HG02943 (cell line): Measurements from ENCODE around the gene SLC7A6.

Source experiments
- ATAC-seq: cut with Tn5 transposase; IDR thresholded peaks from one replicate; pipeline ENCODE4 v1.9.1; 2021; ENCODE audit warnings: mild to moderate bottlenecking, low read depth, moderate library complexity; ENCODE audit not compliant: unreplicated experiment

SLC7A6 gene

DNA sequence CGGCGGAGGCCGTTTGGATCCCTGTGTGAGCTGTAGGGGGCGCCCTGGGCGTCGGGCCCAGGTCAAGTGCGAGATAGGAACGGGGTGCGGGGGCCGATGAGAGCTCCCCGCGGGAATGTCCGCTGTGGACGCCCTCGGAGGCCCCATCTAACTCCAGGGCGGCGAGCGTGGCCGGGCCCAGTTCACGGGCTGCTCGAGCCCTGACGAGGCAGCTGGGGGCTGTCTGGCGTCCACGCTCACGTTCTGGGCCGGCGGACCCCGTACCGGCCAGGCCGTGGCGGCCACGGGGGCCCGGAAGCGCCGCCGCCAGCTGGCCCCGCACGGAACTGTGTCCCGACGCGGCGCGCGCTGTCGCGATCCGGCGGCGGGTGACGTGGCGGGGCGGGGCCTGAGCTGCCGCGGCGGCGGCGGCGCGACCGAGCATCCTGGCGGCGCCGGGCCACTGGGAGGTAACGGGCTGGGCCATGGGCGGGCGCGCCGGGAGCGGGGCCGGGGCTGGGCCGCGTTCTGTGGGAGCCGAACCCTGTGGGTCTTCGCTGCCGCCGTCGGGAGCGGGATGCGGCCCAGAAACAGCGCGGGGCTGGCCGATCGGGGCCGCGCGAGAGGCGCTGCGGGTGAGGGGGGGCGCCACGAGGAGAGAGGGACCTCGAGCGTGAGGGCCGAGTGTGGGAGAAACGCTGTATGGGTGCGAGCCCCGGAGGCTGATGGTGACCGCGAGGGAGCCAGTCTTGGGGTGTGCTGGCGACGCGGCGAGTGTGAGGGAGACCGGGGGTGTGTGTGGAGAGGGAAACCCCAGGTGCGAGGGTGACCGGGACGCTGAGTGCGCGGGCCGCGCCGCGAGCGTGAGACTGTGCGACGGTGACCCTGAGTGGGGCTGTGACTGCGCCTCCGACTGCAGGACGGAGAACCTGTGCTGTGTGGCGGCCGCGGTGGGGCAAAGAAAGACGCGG lies at the start of gene SLC7A6:
TSS of gene SLC7A6 (plus strand) at position 399 of the 950 bp plus-strand sequence. CDS start 10,201 bp downstream, outside the sequence.
- peak; percentile 62 for ATAC-seq

DNA sequence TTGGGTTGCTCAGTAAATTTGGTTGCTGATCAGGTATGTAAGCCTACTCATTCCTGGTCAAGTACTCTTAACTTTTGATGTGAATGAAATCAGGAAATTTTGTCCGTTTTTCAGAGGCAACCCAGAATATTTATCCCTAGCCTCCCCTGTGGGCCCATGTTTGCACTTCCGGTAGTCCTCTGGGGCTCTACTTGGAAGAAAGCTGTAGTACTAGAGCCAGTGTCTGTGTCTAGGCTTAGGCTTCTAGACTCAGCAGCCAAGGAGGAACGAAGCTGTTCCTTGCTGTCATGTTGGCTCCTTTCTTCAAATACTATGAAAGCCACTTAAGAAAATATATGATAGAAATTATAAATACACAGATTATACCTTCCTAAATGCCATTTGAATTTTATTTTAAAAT lies 49.6 kb upstream of the SLC7A6 start:
- ATAC-seq: no peak

DNA sequence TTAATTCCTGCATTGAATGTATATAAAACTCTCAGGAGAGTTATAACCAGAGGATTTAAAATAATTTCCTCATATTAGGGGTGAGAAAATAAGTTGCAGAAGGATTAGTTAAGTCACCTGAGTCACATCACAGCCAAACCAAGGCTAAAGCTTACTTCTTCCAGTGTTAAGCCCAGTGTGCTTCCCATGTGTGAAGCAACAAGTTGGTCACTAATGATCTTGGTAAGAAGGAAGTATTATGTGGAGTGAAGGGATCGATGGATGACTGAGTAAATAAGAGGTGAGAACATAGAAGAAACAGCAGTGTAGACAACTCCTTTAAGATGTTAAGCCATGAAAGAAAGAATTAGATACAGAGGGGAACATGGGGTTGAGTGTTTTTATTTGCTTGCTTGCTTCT lies 49.0 kb upstream of the SLC7A6 start:
- no peak for ATAC-seq

DNA sequence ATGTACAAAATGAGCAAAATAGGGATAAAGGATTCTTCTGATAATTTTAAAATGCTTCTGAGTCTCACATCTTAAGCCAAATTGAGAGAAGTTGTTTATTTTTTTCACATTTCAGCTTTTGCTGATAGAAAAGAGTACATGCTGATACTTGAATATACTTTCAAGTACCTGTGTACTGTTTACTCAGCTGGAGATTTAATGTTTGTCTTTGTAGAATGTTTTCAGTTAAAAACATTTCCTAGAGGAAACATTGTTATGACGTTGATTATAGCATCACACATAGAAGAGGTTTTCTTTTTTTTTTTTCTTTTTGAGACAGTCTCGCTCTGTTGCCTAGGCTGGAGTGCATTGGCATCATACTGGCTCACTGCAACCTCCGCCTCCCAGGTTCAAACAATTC lies 48.1 kb upstream of the SLC7A6 start:
- ATAC-seq: no peak

DNA sequence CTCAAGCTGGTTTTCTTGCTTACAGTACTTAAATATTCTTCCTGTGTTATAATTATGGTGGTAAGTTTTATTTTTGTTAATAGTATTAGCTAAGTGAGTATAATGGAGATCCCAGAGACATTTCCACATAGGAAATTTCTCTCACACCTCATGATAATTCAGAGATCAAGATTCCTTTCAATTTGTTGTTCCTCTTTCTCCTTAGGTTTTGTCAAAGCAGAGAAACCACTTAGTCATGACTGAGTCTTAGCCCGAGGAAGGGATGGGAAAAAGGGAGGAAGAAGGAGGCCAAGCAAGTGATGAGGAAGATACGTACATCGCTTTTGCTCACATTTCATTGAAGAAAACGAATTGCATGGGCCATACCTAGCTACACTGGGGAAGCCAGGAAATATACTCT lies 46.8 kb upstream of the SLC7A6 start:
- no peak for ATAC-seq

DNA sequence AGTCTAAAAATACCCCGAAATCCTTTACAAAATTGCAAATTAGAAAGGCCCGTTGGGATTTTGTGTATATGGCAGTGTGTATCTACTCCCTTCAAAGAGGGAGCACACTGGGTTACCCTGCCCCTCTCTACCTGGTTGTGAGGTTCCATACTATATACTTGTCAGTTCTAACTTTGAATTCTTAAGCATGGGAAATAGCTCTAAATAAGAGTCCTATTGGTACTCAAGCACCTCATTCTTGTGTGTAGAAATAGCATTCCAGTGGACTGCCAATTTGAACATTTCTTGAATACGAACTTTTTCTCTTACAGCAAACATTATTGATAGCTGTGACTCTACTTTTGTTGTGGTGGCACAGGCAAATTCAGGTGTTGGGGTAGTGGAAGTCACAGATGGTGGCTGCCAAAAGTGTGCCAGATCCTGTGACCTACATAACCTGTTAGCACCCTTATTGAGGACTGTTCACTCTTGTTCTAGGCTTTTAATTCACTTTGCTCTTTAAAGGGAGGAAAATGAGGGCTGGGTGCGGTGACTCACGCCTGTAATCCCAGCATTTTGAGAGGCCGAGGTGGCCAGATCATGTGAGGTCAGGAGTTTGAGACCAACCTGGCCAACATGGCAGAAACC lies 44.5 kb upstream of the SLC7A6 start:
- ATAC-seq: no peak

DNA sequence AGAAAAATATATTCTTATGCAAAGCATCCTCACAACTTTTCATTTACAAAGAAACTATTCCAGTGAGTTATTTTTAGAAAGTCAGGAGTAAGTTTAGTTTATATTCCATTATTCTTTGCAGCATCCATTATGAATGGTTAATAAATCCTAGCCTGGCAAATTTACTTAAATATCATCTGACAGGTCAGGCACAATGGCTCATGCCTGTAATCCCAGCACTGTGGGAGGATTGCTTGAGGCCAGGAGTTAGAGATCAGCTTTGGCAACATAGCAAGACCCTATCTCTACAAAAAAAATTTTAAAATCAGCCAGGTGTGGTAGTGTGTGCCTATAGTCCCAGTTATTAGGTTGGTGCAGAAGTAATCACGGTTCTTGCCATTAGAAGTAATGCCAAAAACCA lies 41.3 kb upstream of the SLC7A6 start:
- no peak for ATAC-seq

DNA sequence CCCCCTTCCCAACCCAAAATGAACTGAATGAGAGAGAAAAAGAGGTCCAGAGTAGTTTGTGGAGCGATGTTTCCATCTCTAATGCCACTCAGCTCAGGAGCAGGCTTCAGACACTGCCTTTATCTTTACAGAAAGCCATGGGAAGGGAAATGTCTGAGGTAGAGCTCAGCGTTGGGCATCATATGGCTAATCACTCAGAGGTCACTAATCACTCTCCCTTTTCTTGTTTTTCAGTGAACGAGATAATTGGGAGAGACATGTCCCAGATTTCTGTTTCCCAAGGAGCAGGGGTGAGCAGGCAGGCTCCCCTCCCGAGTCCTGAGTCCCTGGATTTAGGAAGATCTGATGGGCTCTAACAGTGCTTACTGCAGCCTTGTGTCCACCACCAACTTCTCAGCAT lies 38.2 kb upstream of the SLC7A6 start:
- no peak for ATAC-seq

DNA sequence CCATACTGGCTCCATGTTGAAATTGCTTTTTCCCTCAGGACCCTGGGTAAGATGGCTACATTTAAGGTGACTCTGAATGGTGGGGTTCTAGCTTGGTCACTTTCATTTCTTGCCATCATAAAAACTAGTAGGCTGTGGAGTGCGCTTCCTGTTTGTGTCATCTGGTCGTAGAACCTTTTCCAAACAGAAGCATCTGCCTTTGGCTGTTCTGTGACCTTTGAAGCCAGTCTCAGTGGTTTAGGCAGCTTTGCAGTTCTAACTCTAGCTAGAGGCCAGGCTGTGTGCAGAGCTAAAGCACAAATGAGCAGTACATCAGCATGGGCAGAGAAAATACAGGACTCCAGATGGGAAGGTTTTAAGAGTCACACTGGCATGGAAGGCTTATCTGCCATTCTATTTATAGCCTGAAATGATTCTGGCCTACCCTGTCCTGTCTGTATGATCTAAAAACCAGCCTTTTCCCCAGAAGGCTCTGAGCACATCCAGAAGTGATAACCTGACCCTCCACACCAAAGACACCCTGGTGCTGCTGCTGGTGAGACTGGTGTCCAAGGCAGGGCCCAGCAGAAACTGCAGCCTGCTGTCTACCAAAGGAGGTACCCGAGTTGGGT lies 37.0 kb upstream of the SLC7A6 start:
- no peak for ATAC-seq

DNA sequence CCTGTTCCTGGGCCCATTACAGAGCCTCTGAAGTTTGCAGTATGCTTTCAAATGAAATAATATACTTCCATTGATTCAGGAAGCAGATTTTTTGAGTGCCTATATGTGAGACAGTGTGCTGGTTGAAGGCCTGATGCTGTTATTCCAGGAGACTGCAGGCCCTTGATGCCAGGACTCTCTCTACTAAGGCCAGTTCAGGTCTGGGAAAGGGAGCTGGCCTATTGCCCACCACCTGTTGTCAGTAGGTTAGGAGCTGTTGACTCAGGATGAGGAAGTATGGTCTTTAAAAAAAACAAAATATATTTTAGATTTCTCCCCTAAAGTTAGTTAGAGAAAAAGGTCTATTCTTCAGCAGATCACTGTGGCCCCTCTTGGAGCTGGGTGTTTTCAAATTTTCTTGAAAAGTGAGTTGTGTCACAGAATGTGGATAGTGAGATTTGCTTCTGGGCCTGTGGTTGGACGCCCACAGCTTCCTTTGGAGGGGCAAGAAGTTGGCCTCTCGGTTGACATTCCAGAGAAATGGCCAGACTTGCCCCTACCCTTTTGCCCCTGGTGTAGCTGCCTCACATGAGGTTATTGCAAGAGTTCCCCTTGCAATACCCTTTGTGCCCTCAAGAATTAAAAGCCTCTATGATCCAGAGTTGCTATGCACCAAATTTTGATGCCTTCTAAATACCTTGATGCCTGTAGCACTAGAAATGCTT lies 36.3 kb upstream of the SLC7A6 start:
- no peak for ATAC-seq

DNA sequence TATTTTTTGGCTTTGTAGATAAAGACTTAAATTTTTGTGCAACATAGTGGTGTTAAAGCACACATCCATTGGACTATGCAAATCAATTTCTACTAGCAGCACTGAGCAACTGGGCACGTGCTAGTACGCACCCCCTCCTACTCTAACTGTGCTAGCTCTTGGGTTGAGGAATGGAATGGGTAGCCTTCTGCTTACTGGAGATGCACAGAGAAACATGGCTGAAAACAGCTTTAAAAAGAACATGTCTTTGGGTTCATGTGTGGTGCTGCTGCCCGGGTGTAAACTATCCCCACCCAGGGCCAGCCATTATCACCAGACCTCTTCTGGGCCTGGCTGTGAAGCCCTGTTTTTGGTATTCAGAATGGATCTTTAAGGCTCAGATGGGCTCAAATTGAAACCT lies 35.7 kb upstream of the SLC7A6 start:
- ATAC-seq: no peak

DNA sequence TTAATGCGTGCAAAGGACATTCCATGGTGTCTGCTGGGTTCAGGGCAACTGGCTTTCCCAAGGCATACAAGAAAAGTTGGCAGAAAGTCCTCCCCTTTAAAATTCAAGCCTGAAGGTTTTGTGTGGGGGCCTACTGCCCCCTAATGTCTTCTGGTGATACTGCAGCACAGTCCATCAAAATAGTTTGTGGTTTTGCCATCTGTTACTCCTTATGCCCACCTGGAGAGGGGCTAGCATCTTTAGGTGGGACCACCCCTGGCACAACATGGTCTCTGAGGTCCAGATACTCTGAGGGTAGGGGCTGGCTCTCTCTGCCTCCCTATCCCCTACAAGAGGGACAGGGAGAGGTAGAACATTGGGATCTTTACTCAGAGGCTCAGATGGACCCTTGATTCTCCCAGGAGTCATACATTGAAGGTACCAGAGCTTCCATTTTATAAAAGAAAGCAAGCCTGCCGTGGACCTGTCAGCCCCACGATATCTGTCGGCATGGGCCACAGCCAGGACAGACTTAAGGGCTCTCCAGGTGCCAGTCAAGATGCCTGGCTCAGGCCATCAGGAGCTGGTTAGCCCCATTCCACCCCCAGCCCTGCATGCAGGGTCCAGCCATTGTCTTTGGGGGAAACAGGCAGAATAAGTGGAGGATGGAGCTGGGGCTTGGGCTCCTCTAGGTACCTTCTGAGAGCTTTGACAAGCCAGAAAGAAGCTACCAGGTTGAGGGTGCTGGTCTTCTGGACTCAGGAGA lies 34.7 kb upstream of the SLC7A6 start:
- ATAC-seq: no peak

DNA sequence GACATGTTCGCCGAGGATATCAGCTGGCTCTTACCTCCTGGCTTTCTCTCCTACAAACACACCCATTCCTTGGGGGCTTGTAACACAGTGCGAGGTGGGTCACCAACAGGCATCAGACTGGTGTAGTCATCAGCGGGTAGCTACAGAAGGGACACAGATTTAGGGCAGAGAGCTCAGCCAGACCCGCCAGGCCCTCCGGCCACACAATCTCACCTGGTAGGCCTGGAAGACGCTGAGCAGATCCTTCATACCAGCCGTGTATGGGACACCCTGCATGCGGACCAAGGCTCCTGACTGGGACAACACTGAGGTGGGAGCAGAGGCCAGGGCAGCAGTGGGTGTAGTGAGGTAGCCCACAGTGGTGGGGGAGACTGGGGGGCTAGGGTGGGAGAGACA lies 34.2 kb upstream of the SLC7A6 start:
- ATAC-seq: no peak

DNA sequence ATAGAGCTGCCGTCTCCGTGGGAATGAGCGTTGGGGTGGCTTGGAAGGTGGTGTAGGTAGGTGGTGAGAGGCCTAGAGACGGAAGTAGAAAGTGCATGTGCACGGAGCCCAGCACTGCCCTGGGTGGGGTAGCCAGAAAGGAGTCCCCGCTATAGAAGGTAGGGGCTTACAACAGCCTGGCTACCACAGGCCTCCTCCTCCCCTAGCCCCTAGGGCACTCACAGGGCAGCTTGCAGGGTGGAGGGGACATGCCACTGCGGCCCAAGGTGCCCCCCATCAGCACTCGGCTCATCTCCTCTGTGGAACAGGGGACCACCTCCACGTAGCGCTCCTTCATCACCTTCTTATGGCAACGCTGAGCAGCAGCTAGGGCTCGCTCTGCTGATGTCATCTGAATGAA lies 33.4 kb upstream of the SLC7A6 start:
- no peak for ATAC-seq

DNA sequence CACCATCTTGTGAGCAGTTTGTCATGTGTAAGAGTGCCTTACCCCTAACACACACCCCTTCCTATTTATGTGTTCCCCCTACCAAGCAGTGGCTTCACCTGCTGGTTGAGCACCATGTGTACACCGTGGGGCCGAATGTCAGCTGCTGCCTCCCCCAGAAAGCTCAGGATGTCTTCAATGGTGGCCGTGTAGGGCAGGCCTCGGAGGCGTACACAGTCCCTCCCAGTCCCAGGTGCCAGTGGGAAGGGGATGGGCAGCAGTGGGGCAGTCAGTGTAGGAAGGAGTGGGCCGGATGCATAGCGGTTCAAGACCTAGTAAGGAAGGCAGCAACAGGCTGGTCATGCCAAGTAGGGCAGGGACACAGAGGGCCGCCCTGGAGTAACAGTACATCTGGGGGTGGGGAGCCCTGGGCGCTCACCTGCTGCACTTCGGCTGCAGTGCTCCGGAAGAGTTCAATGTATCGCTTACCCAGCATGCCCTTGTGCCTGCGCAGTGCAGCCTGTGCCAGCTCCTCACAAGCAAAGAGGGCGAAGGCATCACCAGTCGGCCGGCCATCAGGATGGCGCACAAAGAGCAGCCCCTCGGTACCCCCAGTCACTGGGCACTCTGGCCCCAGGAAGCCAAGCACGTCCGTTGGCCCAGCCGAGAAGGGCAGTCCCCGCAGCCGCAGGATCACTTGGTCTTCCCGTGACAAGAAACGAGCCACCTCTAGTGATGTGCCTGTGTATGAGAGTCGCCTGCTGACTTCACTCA lies 32.8 kb upstream of the SLC7A6 start:
- no peak for ATAC-seq

DNA sequence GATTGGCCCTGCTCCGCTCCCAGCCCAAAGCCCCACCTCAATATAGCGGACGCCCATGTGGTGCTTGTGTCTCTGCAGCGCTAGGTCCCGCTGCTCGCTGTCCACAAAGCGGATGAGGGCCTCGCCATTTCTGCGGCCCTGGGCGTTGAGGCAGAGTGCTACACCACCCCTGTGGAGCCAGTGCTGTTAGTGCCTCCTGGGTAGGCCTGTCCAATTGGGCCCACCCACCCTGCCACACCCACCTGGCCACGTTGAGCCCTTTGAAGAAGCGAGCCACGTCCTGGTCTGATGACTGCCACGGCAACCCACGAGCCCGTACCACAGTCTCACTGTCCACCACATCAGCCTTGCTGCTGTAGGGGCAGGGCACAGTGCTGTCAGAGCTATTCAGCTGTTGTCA lies 32.0 kb upstream of the SLC7A6 start:
- no peak for ATAC-seq

DNA sequence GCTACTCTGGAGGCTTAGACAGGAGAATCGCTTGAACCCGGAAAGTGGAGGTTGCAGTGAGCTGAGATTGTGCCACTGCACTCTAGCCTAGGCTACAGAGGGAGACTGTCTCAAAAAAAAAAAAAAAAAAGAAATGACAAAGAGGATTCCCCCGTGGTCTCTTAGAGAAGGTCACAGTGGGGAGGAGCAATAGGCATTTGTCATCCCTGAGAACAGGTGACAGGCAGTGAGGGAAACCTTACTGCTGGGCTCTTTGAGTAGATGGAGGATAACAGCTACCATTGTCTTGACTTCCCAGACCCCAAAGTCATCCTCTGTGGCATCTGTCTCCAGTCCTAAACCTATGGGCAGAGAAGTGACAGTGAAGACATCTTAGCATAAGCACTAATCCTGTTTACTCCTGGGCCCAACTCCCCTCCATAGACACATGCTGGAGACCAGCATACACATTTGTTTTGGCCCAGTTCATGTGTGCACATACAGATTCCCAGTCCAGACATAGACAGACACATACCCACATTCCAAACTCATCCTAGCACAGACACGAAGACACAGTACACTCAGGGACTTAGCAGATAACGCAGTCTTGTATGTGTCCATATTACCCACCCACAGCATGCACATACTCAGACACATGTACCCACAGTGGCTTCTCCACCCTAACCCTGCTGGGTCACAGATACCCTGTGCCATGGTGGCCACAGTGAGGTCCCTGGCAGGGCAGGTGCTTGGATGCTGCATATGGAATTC lies 31.1 kb upstream of the SLC7A6 start:
- no peak for ATAC-seq

DNA sequence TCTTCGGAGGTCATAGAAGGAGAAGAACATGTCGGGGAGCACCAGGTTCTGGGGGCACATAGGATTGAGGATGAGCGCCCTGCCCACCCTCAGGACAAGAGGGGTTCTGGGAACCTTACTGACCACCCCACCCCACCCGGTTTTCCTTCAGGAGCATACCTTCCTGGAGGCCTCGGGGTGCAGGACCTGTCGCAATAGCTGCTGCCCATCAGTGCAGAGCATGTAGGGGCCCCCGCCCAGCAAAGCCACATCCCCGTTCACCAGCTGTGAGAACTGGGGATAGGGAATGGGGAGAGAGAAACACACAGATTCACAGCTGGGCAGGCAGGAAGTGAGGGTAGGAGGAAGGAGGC lies 30.5 kb upstream of the SLC7A6 start:
- no peak for ATAC-seq
